ENCODE measurements around the gene PRTN3.
"Not testable (repeated sequence)": the region's sequence is repeated elsewhere in the genome, so short reads cannot be mapped to it uniquely, and the experiment has no call there.

PRTN3 gene

DNA sequence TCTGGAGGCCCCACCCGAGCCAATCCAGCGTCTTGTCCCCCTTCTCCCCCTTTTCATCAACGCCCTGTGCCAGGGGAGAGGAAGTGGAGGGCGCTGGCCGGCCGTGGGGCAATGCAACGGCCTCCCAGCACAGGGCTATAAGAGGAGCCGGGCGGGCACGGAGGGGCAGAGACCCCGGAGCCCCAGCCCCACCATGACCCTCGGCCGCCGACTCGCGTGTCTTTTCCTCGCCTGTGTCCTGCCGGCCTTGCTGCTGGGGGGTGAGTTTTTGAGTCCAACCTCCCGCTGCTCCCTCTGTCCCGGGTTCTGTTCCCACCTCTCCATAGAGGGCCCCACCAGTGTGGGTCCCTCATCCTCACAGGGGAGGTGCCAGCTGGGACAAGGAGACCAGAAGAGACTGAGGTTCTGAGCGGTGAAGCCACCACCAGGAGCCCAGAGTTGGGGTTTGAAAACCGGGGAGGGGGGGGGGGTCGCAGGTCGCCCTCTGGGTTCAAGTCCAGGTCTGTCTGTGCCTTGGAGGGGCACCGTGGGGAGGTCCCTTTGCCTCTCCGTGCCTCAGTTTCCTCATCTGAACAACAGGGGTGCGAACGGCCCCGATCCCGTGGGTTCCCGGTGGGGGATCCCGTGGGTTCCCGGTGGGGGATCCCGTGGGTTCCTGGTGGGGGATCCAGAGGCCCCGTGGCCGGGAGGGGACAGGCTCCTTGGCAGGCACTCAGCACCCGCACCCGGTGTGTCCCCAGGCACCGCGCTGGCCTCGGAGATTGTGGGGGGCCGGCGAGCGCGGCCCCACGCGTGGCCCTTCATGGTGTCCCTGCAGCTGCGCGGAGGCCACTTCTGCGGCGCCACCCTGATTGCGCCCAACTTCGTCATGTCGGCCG, 11.6 kb downstream of the PRTN3 start, which contains the start of gene ELANE:
ELANE (plus strand) TSS at position 168 of the 878 bp plus-strand sequence; CDS start at position 194, 26 bp downstream.
- DNase-seq (ENCODE audit: extremely low read depth, insufficient read length) = no peak
- Histone ChIP-seq H3K4me3 (replicated peaks; ENCODE audit: low read depth, low read length) (no peak within 1 kb of the TSS), H3K36me3 (ENCODE audit: control insufficient read depth, insufficient read depth, low read length) (no peaks in the 10 kb centered on the region), H3K27me3 (replicated peaks; ENCODE audit: control insufficient read depth, insufficient read depth, low read length) (peaks cover 1% of the 10 kb centered on the region)
- TF ChIP-seq, protein P1, sequence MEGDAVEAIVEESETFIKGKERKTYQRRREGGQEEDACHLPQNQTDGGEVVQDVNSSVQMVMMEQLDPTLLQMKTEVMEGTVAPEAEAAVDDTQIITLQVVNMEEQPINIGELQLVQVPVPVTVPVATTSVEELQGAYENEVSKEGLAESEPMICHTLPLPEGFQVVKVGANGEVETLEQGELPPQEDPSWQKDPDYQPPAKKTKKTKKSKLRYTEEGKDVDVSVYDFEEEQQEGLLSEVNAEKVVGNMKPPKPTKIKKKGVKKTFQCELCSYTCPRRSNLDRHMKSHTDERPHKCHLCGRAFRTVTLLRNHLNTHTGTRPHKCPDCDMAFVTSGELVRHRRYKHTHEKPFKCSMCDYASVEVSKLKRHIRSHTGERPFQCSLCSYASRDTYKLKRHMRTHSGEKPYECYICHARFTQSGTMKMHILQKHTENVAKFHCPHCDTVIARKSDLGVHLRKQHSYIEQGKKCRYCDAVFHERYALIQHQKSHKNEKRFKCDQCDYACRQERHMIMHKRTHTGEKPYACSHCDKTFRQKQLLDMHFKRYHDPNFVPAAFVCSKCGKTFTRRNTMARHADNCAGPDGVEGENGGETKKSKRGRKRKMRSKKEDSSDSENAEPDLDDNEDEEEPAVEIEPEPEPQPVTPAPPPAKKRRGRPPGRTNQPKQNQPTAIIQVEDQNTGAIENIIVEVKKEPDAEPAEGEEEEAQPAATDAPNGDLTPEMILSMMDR (IDR thresholded peaks at IDR 0.05; ENCODE audit: insufficient read depth, low read length, poor library complexity, severe bottlenecking) = no peak

DNA sequence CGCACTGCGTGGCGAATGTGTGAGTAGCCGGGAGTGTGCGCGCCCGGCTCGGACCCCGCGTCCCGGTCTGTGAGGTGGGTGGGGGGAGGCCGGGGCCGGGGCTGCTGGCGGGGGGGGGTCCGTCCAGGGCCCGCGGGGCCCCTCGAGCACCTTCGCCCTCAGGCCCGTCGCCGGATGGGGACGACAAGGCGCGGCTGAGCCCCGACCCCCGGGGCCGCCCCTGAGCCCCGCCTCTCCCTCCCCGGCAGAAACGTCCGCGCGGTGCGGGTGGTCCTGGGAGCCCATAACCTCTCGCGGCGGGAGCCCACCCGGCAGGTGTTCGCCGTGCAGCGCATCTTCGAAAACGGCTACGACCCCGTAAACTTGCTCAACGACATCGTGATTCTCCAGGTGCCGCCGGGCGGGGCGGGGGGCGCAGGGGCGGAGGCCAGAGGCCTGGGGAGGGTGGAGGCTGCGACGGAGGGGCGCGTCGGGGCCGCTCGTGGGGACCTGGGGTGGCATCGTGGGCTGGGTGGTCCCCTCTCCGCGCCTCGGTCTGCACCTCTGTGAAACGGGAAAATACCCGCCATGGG, 12.3 kb downstream of the PRTN3 start:
- Histone ChIP-seq H3K27me3 (replicated peaks; ENCODE audit: control insufficient read depth, insufficient read depth, low read length) (peaks cover 1% of the 10 kb centered on the region), H3K36me3 (ENCODE audit: control insufficient read depth, insufficient read depth, low read length) (no peaks in the 10 kb centered on the region), H3K4me3 (replicated peaks; ENCODE audit: low read depth, low read length) (no peak overlapping the region)
- no peak for DNase-seq (ENCODE audit: extremely low read depth, insufficient read length)
- TF ChIP-seq, protein P1 (IDR thresholded peaks at IDR 0.05; ENCODE audit: insufficient read depth, low read length, poor library complexity, severe bottlenecking) = no peak

DNA sequence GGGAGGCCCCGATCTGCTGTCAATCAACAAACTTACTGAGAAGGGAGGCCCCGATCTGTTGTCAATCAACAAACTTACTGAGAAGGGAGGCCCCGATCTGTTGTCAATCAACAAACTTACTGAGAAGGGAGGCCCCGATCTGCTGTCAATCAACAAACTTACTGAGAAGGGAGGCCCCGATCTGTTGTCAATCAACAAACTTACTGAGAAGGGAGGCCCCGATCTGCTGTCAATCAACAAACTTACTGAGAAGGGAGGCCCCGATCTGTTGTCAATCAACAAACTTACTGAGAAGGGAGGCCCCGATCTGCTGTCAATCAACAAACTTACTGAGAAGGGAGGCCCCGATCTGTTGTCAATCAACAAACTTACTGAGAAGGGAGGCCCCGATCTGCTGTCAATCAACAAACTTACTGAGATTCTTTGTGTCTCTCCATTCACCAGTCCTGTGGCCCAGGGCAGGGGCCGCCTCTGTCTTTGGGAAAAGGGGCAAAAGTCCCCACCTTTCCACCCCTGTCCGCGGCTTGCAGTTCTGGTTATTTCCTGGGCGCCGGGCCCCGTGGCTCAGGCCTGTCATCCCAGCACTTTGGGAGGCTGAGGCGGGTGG, 12.9 kb downstream of the PRTN3 start:
- not testable (repeated sequence) for H3K27me3 ChIP-seq (replicated peaks; ENCODE audit: control insufficient read depth, insufficient read depth, low read length); H3K36me3 ChIP-seq (ENCODE audit: control insufficient read depth, insufficient read depth, low read length); H3K4me3 ChIP-seq (replicated peaks; ENCODE audit: low read depth, low read length); DNase-seq (ENCODE audit: extremely low read depth, insufficient read length)

DNA sequence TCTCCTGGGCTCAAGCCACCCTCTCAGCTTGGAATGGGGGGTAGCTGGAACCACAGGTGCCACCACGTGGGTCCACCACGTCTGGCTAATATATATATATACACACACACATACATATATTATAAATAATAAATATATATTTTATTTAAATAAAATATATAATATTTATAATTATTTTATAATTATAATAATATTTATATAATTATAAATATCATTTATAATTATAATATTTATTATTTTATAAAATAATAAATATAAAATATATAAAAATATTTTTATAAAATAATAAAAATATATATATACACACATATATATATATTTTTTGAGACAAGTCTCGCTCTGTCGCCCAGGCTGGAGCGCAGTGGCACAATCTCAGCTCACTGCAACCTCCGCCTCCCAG, 13.8 kb downstream of the PRTN3 start:
- H3K27me3 ChIP-seq (replicated peaks; ENCODE audit: control insufficient read depth, insufficient read depth, low read length) = peaks cover 1% of the 10 kb centered on the region
- TF ChIP-seq, protein P1 (IDR thresholded peaks at IDR 0.05; ENCODE audit: insufficient read depth, low read length, poor library complexity, severe bottlenecking) = no peak

DNA sequence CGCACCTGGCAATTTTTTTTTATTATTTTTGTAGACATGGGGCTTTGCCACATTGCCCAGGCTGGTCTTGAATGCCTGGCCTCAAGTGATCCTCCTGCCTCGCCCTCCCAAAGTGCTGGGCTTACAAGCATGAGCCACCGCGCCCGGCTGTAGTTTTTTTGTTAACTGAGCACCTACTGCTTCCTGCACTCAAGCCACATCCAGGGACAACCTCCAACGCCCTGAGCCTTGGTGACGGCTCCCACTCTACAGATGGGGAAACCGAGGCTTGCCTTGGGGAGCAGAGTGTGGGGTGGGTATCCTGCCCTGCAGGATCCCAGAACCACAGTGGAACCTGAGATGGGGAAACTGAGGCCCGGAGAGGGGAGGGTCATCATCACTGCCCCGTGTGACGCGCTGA, 14.3 kb downstream of the PRTN3 start:
- no peak overlapping the region for H3K4me3 ChIP-seq (replicated peaks; ENCODE audit: low read depth, low read length)
- DNase-seq (ENCODE audit: extremely low read depth, insufficient read length) = no peak
- H3K27me3 ChIP-seq (replicated peaks; ENCODE audit: control insufficient read depth, insufficient read depth, low read length) = peaks cover 1% of the 10 kb centered on the region
- no peaks in the 10 kb centered on the region for H3K36me3 ChIP-seq (ENCODE audit: control insufficient read depth, insufficient read depth, low read length)
- TF ChIP-seq, protein P1 (IDR thresholded peaks at IDR 0.05; ENCODE audit: insufficient read depth, low read length, poor library complexity, severe bottlenecking) = no peak

More for the DNA sequence above, 13.8 kb downstream of the PRTN3 start:
- H3K36me3 ChIP-seq (ENCODE audit: control insufficient read depth, insufficient read depth, low read length) = no peaks in the 10 kb centered on the region
- H3K4me3 ChIP-seq (replicated peaks; ENCODE audit: low read depth, low read length) = no peak overlapping the region
- no peak for DNase-seq (ENCODE audit: extremely low read depth, insufficient read length)

DNA sequence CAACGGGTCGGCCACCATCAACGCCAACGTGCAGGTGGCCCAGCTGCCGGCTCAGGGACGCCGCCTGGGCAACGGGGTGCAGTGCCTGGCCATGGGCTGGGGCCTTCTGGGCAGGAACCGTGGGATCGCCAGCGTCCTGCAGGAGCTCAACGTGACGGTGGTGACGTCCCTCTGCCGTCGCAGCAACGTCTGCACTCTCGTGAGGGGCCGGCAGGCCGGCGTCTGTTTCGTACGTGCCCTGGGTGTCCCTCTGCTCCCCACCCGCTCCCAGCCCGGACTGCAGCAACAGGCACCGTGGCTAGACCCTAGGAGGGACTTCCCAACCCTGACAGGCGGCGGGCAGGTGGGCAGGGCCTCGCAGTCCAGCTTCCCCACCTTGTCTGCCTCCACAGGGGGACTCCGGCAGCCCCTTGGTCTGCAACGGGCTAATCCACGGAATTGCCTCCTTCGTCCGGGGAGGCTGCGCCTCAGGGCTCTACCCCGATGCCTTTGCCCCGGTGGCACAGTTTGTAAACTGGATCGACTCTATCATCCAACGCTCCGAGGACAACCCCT, 14.8 kb downstream of the PRTN3 start:
- TF ChIP-seq, protein P1 (IDR thresholded peaks at IDR 0.05; ENCODE audit: insufficient read depth, low read length, poor library complexity, severe bottlenecking) = no peak
- Histone ChIP-seq H3K36me3 (ENCODE audit: control insufficient read depth, insufficient read depth, low read length) (no peaks in the 10 kb centered on the region), H3K27me3 (replicated peaks; ENCODE audit: control insufficient read depth, insufficient read depth, low read length) (no peaks in the 10 kb centered on the region), H3K4me3 (replicated peaks; ENCODE audit: low read depth, low read length) (no peak overlapping the region)
- no peak for DNase-seq (ENCODE audit: extremely low read depth, insufficient read length)

Measured in GM06990 (cell line).